ENCODE data around the gene CDH23. TPM values are rescaled to one million over a fixed set of nuclear protein-coding genes. Genes with fewer than 3 reads are reported as not detected.

Gene CDH23
- total RNA-seq, 2 donors from 2014 or later, result 28.5 to 58.7 TPM

DNA sequence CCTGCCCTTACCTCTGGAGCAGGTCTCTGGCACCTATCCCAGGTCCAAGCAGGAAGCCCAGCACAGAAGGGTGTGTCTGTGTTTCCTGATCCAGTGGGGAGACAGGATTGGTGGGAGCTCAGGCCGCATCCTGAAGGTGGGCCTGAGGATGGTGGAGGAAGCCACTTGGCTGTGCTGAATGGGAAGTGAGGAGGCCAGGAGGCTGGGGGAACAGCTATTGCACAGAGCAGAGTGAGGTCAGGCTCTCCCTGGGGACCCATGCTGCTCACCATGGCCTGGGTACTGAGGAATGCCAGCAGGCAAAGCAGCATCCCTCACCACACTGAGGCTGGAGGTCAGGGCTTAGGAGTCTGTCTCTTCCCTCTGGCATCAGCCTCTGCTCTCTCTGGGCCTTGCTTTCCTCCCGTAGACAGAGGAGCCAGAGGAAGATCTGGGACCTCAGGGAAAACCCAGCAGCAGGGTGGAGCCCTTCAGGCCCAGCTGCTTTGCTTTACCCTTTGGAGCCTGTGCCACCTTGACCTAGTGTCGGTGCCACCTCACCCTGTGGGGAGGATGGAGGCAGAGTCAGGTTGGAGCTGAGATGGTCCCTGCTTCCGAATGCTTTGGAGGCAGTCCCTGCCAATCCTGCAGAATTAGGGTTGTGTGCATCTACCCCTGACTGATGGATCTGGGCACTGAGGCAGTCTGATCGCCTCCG is 39.0 kb downstream of the CDH23 start:
- Histone ChIP-seq H3K27ac (no peak overlapping the region), H3K9me3 (no peaks in the 10 kb centered on the region), H3K27me3 (no peaks in the 10 kb centered on the region), H3K4me3 (no peak overlapping the region), H3K36me3 (replicated peaks in 1 of 2; ENCODE audit: insufficient read depth in 1 of 2, low read depth in 2 of 2) (no peaks in the 10 kb centered on the region), H3K4me1 (peaks cover 4% of the 10 kb centered on the region)
- intact Hi-C loops (cut with DNase I), result no loop called here
- TF ChIP-seq, protein P1, sequence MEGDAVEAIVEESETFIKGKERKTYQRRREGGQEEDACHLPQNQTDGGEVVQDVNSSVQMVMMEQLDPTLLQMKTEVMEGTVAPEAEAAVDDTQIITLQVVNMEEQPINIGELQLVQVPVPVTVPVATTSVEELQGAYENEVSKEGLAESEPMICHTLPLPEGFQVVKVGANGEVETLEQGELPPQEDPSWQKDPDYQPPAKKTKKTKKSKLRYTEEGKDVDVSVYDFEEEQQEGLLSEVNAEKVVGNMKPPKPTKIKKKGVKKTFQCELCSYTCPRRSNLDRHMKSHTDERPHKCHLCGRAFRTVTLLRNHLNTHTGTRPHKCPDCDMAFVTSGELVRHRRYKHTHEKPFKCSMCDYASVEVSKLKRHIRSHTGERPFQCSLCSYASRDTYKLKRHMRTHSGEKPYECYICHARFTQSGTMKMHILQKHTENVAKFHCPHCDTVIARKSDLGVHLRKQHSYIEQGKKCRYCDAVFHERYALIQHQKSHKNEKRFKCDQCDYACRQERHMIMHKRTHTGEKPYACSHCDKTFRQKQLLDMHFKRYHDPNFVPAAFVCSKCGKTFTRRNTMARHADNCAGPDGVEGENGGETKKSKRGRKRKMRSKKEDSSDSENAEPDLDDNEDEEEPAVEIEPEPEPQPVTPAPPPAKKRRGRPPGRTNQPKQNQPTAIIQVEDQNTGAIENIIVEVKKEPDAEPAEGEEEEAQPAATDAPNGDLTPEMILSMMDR (IDR thresholded peaks at IDR 0.05), result no peak
- TF ChIP-seq POLR2A (IDR thresholded peaks at IDR 0.05), result no peak
- DNase-seq, result no peak
- WGBS, 2 donors, result 71 to 83% methylated on average over 6 of the region's 6 CpGs
- peak; percentile 17 for ATAC-seq

DNA sequence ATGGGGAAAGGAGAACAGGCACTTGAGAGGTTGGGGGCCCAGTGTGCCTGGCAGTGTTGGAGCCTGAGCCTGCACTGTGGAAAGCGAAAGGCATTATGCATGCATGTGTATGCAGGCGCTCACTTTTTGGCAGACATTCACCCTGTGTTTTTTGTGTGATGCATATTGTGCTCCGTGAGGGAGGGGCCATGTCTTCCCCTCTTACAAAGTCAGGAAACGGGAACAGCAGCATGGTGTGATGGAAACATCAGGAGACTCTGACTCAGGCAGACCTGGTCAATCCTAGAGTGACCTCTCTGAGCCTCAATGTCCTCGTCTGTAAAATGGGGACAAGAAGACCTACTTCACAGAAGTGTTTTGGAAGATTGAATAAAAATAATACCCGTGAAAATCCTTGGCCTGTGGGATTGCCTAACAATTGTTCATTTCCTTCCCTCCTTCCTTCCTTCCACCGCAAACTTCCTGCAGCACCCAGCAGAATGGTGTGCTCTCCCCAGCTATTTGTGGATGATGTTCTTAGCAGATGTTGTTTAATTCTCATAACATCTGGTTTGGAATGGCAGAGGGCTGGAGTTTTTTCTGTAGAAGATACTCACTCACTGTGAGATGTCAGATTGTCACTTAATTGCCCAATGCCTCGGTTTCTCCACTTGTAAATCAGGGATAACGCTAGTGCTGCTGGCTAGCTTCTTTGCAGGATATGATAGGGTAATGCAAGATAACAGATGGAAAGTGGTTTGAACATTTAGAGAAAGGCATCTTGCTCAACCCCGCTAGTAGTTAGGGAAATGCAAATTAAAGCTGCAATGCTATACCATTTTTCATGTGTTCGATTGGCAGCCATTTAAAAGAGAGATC is 39.8 kb downstream of the CDH23 start:
- no peak overlapping the region for H3K27ac ChIP-seq
- H3K27me3 ChIP-seq, result no peaks in the 10 kb centered on the region
- intact Hi-C loops (cut with DNase I), result no loop called here
- DNase-seq (no peak), ATAC-seq (no peak)
- H3K36me3 ChIP-seq (replicated peaks in 1 of 2; ENCODE audit: insufficient read depth in 1 of 2, low read depth in 2 of 2), result no peaks in the 10 kb centered on the region
- H3K9me3 ChIP-seq, result no peaks in the 10 kb centered on the region
- WGBS, 2 donors, result 74 to 76% methylated on average over 10 to 11 of the region's 11 CpGs
- no peak overlapping the region for H3K4me3 ChIP-seq
- peaks cover 4% of the 10 kb centered on the region for H3K4me1 ChIP-seq
- TF ChIP-seq POLR2A (IDR thresholded peaks at IDR 0.05), result no peak
- TF ChIP-seq, protein P1 (IDR thresholded peaks at IDR 0.05), result no peak

DNA sequence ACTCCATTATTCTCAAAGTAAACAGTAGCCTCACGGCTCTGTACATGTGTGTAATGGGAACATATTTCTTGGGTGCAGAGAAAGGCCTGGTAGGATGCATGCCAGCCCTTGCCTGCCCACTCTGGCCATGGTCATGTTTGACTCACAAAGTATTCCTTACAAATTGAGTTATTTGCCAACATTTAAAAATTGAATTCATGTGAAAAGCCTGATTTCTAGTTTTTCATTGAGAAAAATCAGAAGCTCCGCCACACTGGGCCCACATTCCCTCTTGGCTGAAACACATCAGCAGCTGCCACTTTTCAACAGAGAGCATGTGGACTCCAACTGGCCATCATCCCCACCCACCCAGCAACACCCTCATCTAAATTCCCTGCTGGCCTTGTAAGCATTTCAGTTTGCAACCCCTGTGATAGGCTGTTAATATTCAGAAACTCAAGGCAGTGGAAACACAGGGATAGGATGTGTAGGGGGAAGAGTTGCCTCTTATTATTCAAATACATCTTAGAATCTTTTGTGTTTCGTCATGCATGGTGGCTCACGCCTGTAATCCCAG is 40.9 kb downstream of the CDH23 start:
- no peaks in the 10 kb centered on the region for H3K9me3 ChIP-seq
- TF ChIP-seq, protein P1 (IDR thresholded peaks at IDR 0.05), result no peak
- no peak for TF ChIP-seq POLR2A (IDR thresholded peaks at IDR 0.05)
- ATAC-seq (no peak), DNase-seq (no peak)
- H3K4me3 ChIP-seq, result no peak overlapping the region
- no peaks in the 10 kb centered on the region for H3K27me3 ChIP-seq
- intact Hi-C loops (cut with DNase I), result no loop called here
- WGBS, 2 donors, result 74 to 81% methylated on average over 4 of the region's 4 CpGs
- no peak overlapping the region for H3K27ac ChIP-seq
- peaks cover 4% of the 10 kb centered on the region for H3K4me1 ChIP-seq
- no peaks in the 10 kb centered on the region for H3K36me3 ChIP-seq (replicated peaks in 1 of 2; ENCODE audit: insufficient read depth in 1 of 2, low read depth in 2 of 2)

DNA sequence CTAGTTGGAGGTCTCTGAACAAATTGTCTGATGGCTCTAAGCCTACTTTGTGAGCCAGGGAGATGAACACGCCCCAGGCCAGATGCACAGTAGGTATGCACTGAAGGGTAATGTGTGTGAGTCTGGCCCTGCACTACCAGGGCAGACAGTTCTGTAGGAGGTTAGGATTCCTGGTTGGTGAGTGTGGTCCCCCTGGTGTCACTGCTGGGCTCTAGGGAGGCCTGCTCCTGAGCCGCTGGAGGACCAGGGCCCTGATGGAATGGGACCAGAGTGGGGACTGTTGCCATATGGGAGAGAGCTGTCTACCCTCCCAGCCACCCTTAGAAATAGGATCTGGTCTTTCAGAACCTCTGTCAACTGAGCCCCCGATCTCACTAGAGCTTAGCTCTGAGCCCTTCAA is 42.0 kb downstream of the CDH23 start:
- Histone ChIP-seq H3K27me3 (no peaks in the 10 kb centered on the region), H3K27ac (no peak overlapping the region), H3K4me3 (no peak overlapping the region), H3K36me3 (replicated peaks in 1 of 2; ENCODE audit: insufficient read depth in 1 of 2, low read depth in 2 of 2) (no peaks in the 10 kb centered on the region), H3K4me1 (peaks cover 4% of the 10 kb centered on the region), H3K9me3 (no peaks in the 10 kb centered on the region)
- DNase-seq (no peak), ATAC-seq (no peak)
- intact Hi-C loops (cut with DNase I), result no loop called here
- WGBS, 2 donors, result 73 to 92% methylated on average over 2 to 3 of the region's 3 CpGs
- no peak for TF ChIP-seq POLR2A (IDR thresholded peaks at IDR 0.05)
- TF ChIP-seq, protein P1 (IDR thresholded peaks at IDR 0.05), result no peak
